ENCODE measurements around the gene C11orf24.

The C11orf24 gene

DNA sequence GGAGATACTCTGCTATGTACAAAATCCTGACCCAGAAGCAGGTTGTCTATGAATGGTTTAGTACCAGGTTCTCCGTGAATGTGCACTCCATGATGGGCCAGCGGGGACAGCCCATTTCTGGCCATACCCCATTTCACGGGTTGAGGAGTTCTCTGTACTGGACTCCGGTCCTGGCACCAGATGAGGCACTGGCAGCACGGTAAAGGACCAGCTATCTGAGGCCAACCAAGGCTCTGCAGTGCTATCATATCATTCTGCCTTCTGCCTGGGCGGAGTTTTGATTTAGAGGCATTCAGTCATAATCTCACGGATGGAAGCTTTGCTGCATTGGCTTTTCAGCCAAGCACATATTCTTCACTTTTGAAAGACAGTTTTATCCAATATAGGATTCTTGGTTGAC lies 40.2 kb downstream of the C11orf24 start:
- DNase-seq (ENCODE audit: low read depth in 1 of 2, low spot score in 1 of 2), result no peak
- H3K27me3 ChIP-seq (ENCODE audit: insufficient read depth, poor library complexity, severe bottlenecking), result no peaks in the 10 kb centered on the region
- H3K27ac ChIP-seq (replicated peaks), result no peak overlapping the region
- no peak for TF ChIP-seq SPI1 (IDR thresholded peaks at IDR 0.05; ENCODE audit: borderline replicate concordance, low read depth)
- no peak for TF ChIP-seq GABPA (IDR thresholded peaks at IDR 0.05; ENCODE audit: low read depth)
- TF ChIP-seq, protein P1, sequence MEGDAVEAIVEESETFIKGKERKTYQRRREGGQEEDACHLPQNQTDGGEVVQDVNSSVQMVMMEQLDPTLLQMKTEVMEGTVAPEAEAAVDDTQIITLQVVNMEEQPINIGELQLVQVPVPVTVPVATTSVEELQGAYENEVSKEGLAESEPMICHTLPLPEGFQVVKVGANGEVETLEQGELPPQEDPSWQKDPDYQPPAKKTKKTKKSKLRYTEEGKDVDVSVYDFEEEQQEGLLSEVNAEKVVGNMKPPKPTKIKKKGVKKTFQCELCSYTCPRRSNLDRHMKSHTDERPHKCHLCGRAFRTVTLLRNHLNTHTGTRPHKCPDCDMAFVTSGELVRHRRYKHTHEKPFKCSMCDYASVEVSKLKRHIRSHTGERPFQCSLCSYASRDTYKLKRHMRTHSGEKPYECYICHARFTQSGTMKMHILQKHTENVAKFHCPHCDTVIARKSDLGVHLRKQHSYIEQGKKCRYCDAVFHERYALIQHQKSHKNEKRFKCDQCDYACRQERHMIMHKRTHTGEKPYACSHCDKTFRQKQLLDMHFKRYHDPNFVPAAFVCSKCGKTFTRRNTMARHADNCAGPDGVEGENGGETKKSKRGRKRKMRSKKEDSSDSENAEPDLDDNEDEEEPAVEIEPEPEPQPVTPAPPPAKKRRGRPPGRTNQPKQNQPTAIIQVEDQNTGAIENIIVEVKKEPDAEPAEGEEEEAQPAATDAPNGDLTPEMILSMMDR (IDR thresholded peaks at IDR 0.05; ENCODE audit: insufficient read depth, low read length), result no peak
- TF ChIP-seq, protein P2, sequence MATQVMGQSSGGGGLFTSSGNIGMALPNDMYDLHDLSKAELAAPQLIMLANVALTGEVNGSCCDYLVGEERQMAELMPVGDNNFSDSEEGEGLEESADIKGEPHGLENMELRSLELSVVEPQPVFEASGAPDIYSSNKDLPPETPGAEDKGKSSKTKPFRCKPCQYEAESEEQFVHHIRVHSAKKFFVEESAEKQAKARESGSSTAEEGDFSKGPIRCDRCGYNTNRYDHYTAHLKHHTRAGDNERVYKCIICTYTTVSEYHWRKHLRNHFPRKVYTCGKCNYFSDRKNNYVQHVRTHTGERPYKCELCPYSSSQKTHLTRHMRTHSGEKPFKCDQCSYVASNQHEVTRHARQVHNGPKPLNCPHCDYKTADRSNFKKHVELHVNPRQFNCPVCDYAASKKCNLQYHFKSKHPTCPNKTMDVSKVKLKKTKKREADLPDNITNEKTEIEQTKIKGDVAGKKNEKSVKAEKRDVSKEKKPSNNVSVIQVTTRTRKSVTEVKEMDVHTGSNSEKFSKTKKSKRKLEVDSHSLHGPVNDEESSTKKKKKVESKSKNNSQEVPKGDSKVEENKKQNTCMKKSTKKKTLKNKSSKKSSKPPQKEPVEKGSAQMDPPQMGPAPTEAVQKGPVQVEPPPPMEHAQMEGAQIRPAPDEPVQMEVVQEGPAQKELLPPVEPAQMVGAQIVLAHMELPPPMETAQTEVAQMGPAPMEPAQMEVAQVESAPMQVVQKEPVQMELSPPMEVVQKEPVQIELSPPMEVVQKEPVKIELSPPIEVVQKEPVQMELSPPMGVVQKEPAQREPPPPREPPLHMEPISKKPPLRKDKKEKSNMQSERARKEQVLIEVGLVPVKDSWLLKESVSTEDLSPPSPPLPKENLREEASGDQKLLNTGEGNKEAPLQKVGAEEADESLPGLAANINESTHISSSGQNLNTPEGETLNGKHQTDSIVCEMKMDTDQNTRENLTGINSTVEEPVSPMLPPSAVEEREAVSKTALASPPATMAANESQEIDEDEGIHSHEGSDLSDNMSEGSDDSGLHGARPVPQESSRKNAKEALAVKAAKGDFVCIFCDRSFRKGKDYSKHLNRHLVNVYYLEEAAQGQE (IDR thresholded peaks at IDR 0.05; ENCODE audit: insufficient replicate concordance, low read depth), result no peak
- no peak for TF ChIP-seq POLR2AphosphoS5 (IDR thresholded peaks at IDR 0.05; ENCODE audit: low read depth)
- H3K4me3 ChIP-seq (replicated peaks; ENCODE audit: insufficient read depth, low read length), result no peak overlapping the region

GRCh38 chr11:68229601-68230000 lies 42.2 kb downstream of the C11orf24 start:
- Histone ChIP-seq H3K27ac (replicated peaks) (no peak overlapping the region), H3K27me3 (ENCODE audit: insufficient read depth, poor library complexity, severe bottlenecking) (no peaks in the 10 kb centered on the region), H3K4me3 (replicated peaks; ENCODE audit: insufficient read depth, low read length) (no peak overlapping the region)
- no peak for TF ChIP-seq SPI1 (IDR thresholded peaks at IDR 0.05; ENCODE audit: borderline replicate concordance, low read depth)
- no peak for TF ChIP-seq POLR2AphosphoS5 (IDR thresholded peaks at IDR 0.05; ENCODE audit: low read depth)
- DNase-seq (ENCODE audit: low read depth in 1 of 2, low spot score in 1 of 2), result no peak

DNA sequence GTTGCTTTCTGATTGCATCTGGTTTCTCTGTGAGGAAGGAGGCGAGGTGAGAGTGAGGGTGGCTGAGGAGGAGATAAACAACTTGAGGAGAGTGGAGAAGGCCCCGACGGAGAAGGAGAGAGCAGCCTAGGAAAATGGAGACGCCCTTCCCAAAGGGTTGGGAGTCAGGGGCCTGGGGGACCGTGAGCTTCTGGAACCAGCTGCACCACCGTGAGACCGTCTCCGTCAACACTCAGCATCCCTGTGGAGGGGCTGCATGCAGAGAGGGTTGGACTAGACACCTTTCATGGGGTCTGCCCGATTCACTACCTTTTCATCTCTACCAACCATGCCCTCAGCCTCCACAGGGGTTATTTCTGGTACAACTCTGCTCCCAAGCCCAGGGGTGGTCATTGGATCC lies 45.4 kb downstream of the C11orf24 start:
- TF ChIP-seq, protein P2 (IDR thresholded peaks at IDR 0.05; ENCODE audit: insufficient replicate concordance, low read depth), result no peak
- TF ChIP-seq POLR2AphosphoS5 (IDR thresholded peaks at IDR 0.05; ENCODE audit: low read depth) (no peak), GABPA (IDR thresholded peaks at IDR 0.05; ENCODE audit: low read depth) (no peak), SPI1 (IDR thresholded peaks at IDR 0.05; ENCODE audit: borderline replicate concordance, low read depth) (no peak)
- TF ChIP-seq, protein P1 (IDR thresholded peaks at IDR 0.05; ENCODE audit: insufficient read depth, low read length), result no peak
- H3K4me3 ChIP-seq (replicated peaks; ENCODE audit: insufficient read depth, low read length), result no peak overlapping the region
- H3K27me3 ChIP-seq (ENCODE audit: insufficient read depth, poor library complexity, severe bottlenecking), result no peaks in the 10 kb centered on the region
- no peak for DNase-seq (ENCODE audit: low read depth in 1 of 2, low spot score in 1 of 2)
- no peak overlapping the region for H3K27ac ChIP-seq (replicated peaks)

- Histone ChIP-seq H3K27ac (replicated peaks) (no peak overlapping the region), H3K27me3 (ENCODE audit: insufficient read depth, poor library complexity, severe bottlenecking) (no peaks in the 10 kb centered on the region), H3K4me3 (replicated peaks; ENCODE audit: insufficient read depth, low read length) (no peak overlapping the region)
- no peak for DNase-seq (ENCODE audit: low read depth in 1 of 2, low spot score in 1 of 2)
- no peak for TF ChIP-seq SPI1 (IDR thresholded peaks at IDR 0.05; ENCODE audit: borderline replicate concordance, low read depth)
- TF ChIP-seq GABPA (IDR thresholded peaks at IDR 0.05; ENCODE audit: low read depth), result no peak
- TF ChIP-seq, protein P1 (IDR thresholded peaks at IDR 0.05; ENCODE audit: insufficient read depth, low read length), result no peak
- TF ChIP-seq, protein P2 (IDR thresholded peaks at IDR 0.05; ENCODE audit: insufficient replicate concordance, low read depth), result no peak
- TF ChIP-seq POLR2AphosphoS5 (IDR thresholded peaks at IDR 0.05; ENCODE audit: low read depth), result no peak
Measured at GRCh38 chr11:68224606-68225005, 47.2 kb downstream of the C11orf24 start.

Data from HL-60 (cell line).